Measurements from ENCODE around the gene ZNF789. TPM values are rescaled to one million over a fixed set of nuclear protein-coding genes. Genes with fewer than 3 reads are reported as not detected.

Gene ZNF789
- total and polyA plus RNA-seq, 4 donors = 4.1 to 19.7 (median 11.6) TPM

GRCh38 chr7:99447943-99448342 lies 24.7 kb upstream of the ZNF789 start:
- DNase-seq (no peak), ATAC-seq (ENCODE audit: insufficient read depth, low FRiP score) (no peak)
- Histone ChIP-seq H3K9me3 (ENCODE audit: control insufficient read depth in 4 of 4, insufficient read depth in 3 of 4, low read length in 3 of 4) (no peaks in the 10 kb centered on the region), H3K9ac (ENCODE audit: insufficient read depth in 1 of 2, low read length in 2 of 2) (no peak overlapping the region), H3K4me3 (no peak overlapping the region), H3K36me3 (ENCODE audit: control insufficient read depth in 4 of 4, insufficient read depth in 4 of 4, low read length in 4 of 4) (peaks cover 8 to 63% (median 29%) of the 10 kb centered on the region in 4 donors), H3K4me1 (ENCODE audit: control insufficient read depth in 5 of 5, insufficient read depth in 5 of 5, low read length in 5 of 5) (no peaks in the 10 kb centered on the region), H3K27me3 (ENCODE audit: control insufficient read depth in 3 of 3, insufficient read depth in 3 of 3, low read length in 2 of 3) (no peaks in the 10 kb centered on the region), H3K27ac (ENCODE audit: low read depth in 1 of 2, low read length in 1 of 2) (no peak overlapping the region)
- no peak for TF ChIP-seq CTCF (IDR thresholded peaks at IDR 0.05; ENCODE audit: control extremely low read depth, extremely low read depth)
- 87 to 91% methylated on average over 10 of the region's 10 CpGs for WGBS, 2 donors

- no peak overlapping the region for H3K27ac ChIP-seq (ENCODE audit: low read depth in 1 of 2, low read length in 1 of 2)
- H3K36me3 ChIP-seq (ENCODE audit: control insufficient read depth in 4 of 4, insufficient read depth in 4 of 4, low read length in 4 of 4) = peaks cover 8 to 71% (median 25%) of the 10 kb centered on the region in 4 donors
- no peak overlapping the region for H3K4me3 ChIP-seq
- ATAC-seq (ENCODE audit: insufficient read depth, low FRiP score) (no peak), DNase-seq (no peak)
- no peak overlapping the region for H3K9ac ChIP-seq (ENCODE audit: insufficient read depth in 1 of 2, low read length in 2 of 2)
- H3K9me3 ChIP-seq (ENCODE audit: control insufficient read depth in 4 of 4, insufficient read depth in 3 of 4, low read length in 3 of 4) = no peaks in the 10 kb centered on the region
- no peaks in the 10 kb centered on the region for H3K27me3 ChIP-seq (ENCODE audit: control insufficient read depth in 3 of 3, insufficient read depth in 3 of 3, low read length in 2 of 3)
- no peak for TF ChIP-seq CTCF (IDR thresholded peaks at IDR 0.05; ENCODE audit: control extremely low read depth, extremely low read depth)
- H3K4me1 ChIP-seq (ENCODE audit: control insufficient read depth in 5 of 5, insufficient read depth in 5 of 5, low read length in 5 of 5) = no peaks in the 10 kb centered on the region
- 91 to 95% methylated on average over 10 of the region's 10 CpGs for WGBS, 2 donors
Measured at GRCh38 chr7:99448855-99449254, 23.8 kb upstream of the ZNF789 start.

- H3K9me3 ChIP-seq (ENCODE audit: control insufficient read depth in 4 of 4, insufficient read depth in 3 of 4, low read length in 3 of 4) = no peaks in the 10 kb centered on the region
- no peaks in the 10 kb centered on the region for H3K4me1 ChIP-seq (ENCODE audit: control insufficient read depth in 5 of 5, insufficient read depth in 5 of 5, low read length in 5 of 5)
- peaks cover 8 to 75% (median 24%) of the 10 kb centered on the region in 4 donors for H3K36me3 ChIP-seq (ENCODE audit: control insufficient read depth in 4 of 4, insufficient read depth in 4 of 4, low read length in 4 of 4)
- DNase-seq (no peak), ATAC-seq (ENCODE audit: insufficient read depth, low FRiP score) (no peak)
- H3K27ac ChIP-seq (ENCODE audit: low read depth in 1 of 2, low read length in 1 of 2) = no peak overlapping the region
- H3K9ac ChIP-seq (ENCODE audit: insufficient read depth in 1 of 2, low read length in 2 of 2) = no peak overlapping the region
- no peak overlapping the region for H3K4me3 ChIP-seq
- TF ChIP-seq CTCF (IDR thresholded peaks at IDR 0.05; ENCODE audit: control extremely low read depth, extremely low read depth) = no peak
- 92% methylated on average over 5 of the region's 5 CpGs for WGBS, 2 donors
- H3K27me3 ChIP-seq (ENCODE audit: control insufficient read depth in 3 of 3, insufficient read depth in 3 of 3, low read length in 2 of 3) = no peaks in the 10 kb centered on the region
Measured at GRCh38 chr7:99449326-99449725, 23.4 kb upstream of the ZNF789 start.

GRCh38 chr7:99451936-99452335 lies 20.8 kb upstream of the ZNF789 start:
- Histone ChIP-seq H3K4me1 (ENCODE audit: control insufficient read depth in 5 of 5, insufficient read depth in 5 of 5, low read length in 5 of 5) (no peaks in the 10 kb centered on the region), H3K9me3 (ENCODE audit: control insufficient read depth in 4 of 4, insufficient read depth in 3 of 4, low read length in 3 of 4) (no peaks in the 10 kb centered on the region), H3K27ac (ENCODE audit: low read depth in 1 of 2, low read length in 1 of 2) (no peak overlapping the region), H3K4me3 (no peak overlapping the region), H3K36me3 (ENCODE audit: control insufficient read depth in 4 of 4, insufficient read depth in 4 of 4, low read length in 4 of 4) (peaks cover 0 to 81% (median 29%) of the 10 kb centered on the region in 4 donors), H3K9ac (ENCODE audit: insufficient read depth in 1 of 2, low read length in 2 of 2) (no peak overlapping the region), H3K27me3 (ENCODE audit: control insufficient read depth in 3 of 3, insufficient read depth in 3 of 3, low read length in 2 of 3) (no peaks in the 10 kb centered on the region)
- no peak for TF ChIP-seq CTCF (IDR thresholded peaks at IDR 0.05; ENCODE audit: control extremely low read depth, extremely low read depth)
- DNase-seq = no peak
- no peak for ATAC-seq (ENCODE audit: insufficient read depth, low FRiP score)
- WGBS, 2 donors = 92 to 95% methylated on average over 8 of the region's 8 CpGs
